Suprapubic skin (tissue), 4 donors: Measurements from ENCODE around the gene TMEM41A. TPM values are rescaled to one million over a fixed set of nuclear protein-coding genes. Genes with fewer than 3 reads are reported as not detected.
"Not testable (repeated sequence)": the region's sequence is repeated elsewhere in the genome, so short reads cannot be mapped to it uniquely, and the experiment has no call there.

Source experiments
- DNase-seq, 2 donors: peaks; one replicate each; pipeline ENCODE4 v3.0.0-alpha.2; 2019; ENCODE audit warnings: low spot score in 2 of 2
- H3K27ac ChIP-seq: fragments of 200-600 bp; sonication (generic); one replicate; pipeline ENCODE4 v1.5.1; 2019
- H3K27me3 ChIP-seq: fragments of 200-600 bp; sonication (generic); one replicate; pipeline ENCODE4 v1.5.1; 2019
- H3K36me3 ChIP-seq: fragments of 200-600 bp; sonication (generic); one replicate; pipeline ENCODE4 v1.5.1; 2019
- H3K4me1 ChIP-seq: fragments of 200-600 bp; sonication (generic); one replicate; pipeline ENCODE4 v1.5.1; 2019
- H3K4me3 ChIP-seq: fragments of 200-600 bp; sonication (generic); one replicate; pipeline ENCODE4 v1.5.1; 2019; ENCODE audit warnings: mild to moderate bottlenecking
- H3K9me3 ChIP-seq: fragments of 200-600 bp; sonication (generic); one replicate; pipeline ENCODE4 v1.5.1; 2019
- CTCF ChIP-seq, 2 donors: fragments of 200-600 bp in 1 of 2; fragments of 450-650 bp in 1 of 2; sonication (generic) in 1 of 2; IDR thresholded peaks; one replicate each; pipeline ENCODE4 v1.5.1; 2016 to 2019; ENCODE audit warnings: antibody characterized with exemption in 2 of 2, mild to moderate bottlenecking in 1 of 2, moderate library complexity in 1 of 2
- EP300 ChIP-seq: sonication (generic); formaldehyde crosslinking; IDR thresholded peaks from one replicate; pipeline ENCODE4 v1.6.1; 2017; ENCODE audit warnings: antibody characterized with exemption
- POLR2A ChIP-seq, 2 donors: fragments of 450-650 bp; IDR thresholded peaks; one replicate each; pipeline ENCODE4 v1.6.1; 2017; ENCODE audit warnings: antibody characterized with exemption in 2 of 2, mild to moderate bottlenecking in 2 of 2, moderate library complexity in 2 of 2
- POLR2AphosphoS5 ChIP-seq, 3 donors: sonication (generic); formaldehyde crosslinking; IDR thresholded peaks; one replicate each; pipeline ENCODE4 v1.6.1; 2017; ENCODE audit warnings: antibody characterized with exemption in 3 of 3
- WGBS: methylation state at CpG from one replicate; pipeline ENCODE4 v1.1.5; 2018; 5-methylcytosine and 5-hydroxymethylcytosine counted together
- total RNA-seq, 4 donors: library from RNA; depleted of rRNA; stranded (reverse); fragments of >200 nt; gene quantifications; one replicate each; pipeline ENCODE4 v1.1.0, GENCODE V29; 2016

The TMEM41A gene
- total RNA-seq, 4 donors from 2014 or later, result 36.4 to 42.8 (median 36.7) TPM

- Histone ChIP-seq H3K9me3 (no peaks in the 10 kb centered on the region), H3K27me3 (no peaks in the 10 kb centered on the region), H3K27ac (no peak overlapping the region), H3K4me3 (no peak overlapping the region), H3K4me1 (peaks cover 10% of the 10 kb centered on the region), H3K36me3 (peaks cover 78% of the 10 kb centered on the region)
- DNase-seq, result no peak
- 95% methylated on average over 5 of the region's 5 CpGs for WGBS
- TF ChIP-seq CTCF (IDR thresholded peaks at IDR 0.05) (no peak), POLR2A (IDR thresholded peaks at IDR 0.05) (no peak), POLR2AphosphoS5 (IDR thresholded peaks at IDR 0.05) (no peak), EP300 (no peak)
Observed at GRCh38 chr3:185488465-185488864, 10.4 kb downstream of the TMEM41A start.

- H3K36me3 ChIP-seq, result peaks cover 66% of the 10 kb centered on the region
- no peaks in the 10 kb centered on the region for H3K27me3 ChIP-seq
- no peak for DNase-seq
- H3K4me1 ChIP-seq, result peaks cover 10% of the 10 kb centered on the region
- H3K4me3 ChIP-seq, result no peak overlapping the region
- WGBS, result 87% methylated on average over 5 of the region's 5 CpGs
- H3K9me3 ChIP-seq, result no peaks in the 10 kb centered on the region
- no peak overlapping the region for H3K27ac ChIP-seq
- TF ChIP-seq POLR2AphosphoS5 (IDR thresholded peaks at IDR 0.05) (no peak), POLR2A (IDR thresholded peaks at IDR 0.05) (no peak), CTCF (IDR thresholded peaks at IDR 0.05) (no peak), EP300 (no peak)
Observed at GRCh38 chr3:185486394-185486793, 12.4 kb downstream of the TMEM41A start.

GRCh38 chr3:185484296-185484695, 14.5 kb downstream of the TMEM41A start:
- Histone ChIP-seq H3K4me3 (no peak overlapping the region), H3K27me3 (no peaks in the 10 kb centered on the region), H3K27ac (no peak overlapping the region), H3K9me3 (no peaks in the 10 kb centered on the region), H3K4me1 (peaks cover 2% of the 10 kb centered on the region), H3K36me3 (peaks cover 63% of the 10 kb centered on the region)
- no peak for TF ChIP-seq POLR2A (IDR thresholded peaks at IDR 0.05)
- TF ChIP-seq EP300, result no peak
- TF ChIP-seq CTCF (IDR thresholded peaks at IDR 0.05), result no peak
- TF ChIP-seq POLR2AphosphoS5 (IDR thresholded peaks at IDR 0.05), result no peak
- WGBS, result 91% methylated on average over 3 of the region's 3 CpGs
- DNase-seq, result no peak

- no peak overlapping the region for H3K4me3 ChIP-seq
- H3K9me3 ChIP-seq, result no peaks in the 10 kb centered on the region
- no peaks in the 10 kb centered on the region for H3K27me3 ChIP-seq
- H3K4me1 ChIP-seq, result no peaks in the 10 kb centered on the region
- TF ChIP-seq CTCF (IDR thresholded peaks at IDR 0.05), result no peak
- no peak for TF ChIP-seq POLR2A (IDR thresholded peaks at IDR 0.05)
- TF ChIP-seq EP300, result no peak
- TF ChIP-seq POLR2AphosphoS5 (IDR thresholded peaks at IDR 0.05), result no peak
- 98% methylated on average over 2 of the region's 2 CpGs for WGBS
- no peak overlapping the region for H3K27ac ChIP-seq
- peaks cover 42% of the 10 kb centered on the region for H3K36me3 ChIP-seq
- DNase-seq, result no peak
Observed at GRCh38 chr3:185479373-185479945, 19.4 kb downstream of the TMEM41A start.

- Histone ChIP-seq H3K27me3 (no peaks in the 10 kb centered on the region), H3K9me3 (no peaks in the 10 kb centered on the region), H3K4me3 (no peak overlapping the region), H3K4me1 (no peaks in the 10 kb centered on the region), H3K27ac (no peak overlapping the region), H3K36me3 (peaks cover 51% of the 10 kb centered on the region)
- no peak for DNase-seq
- TF ChIP-seq CTCF (IDR thresholded peaks at IDR 0.05), result no peak
- no peak for TF ChIP-seq POLR2AphosphoS5 (IDR thresholded peaks at IDR 0.05)
- no peak for TF ChIP-seq EP300
- no peak for TF ChIP-seq POLR2A (IDR thresholded peaks at IDR 0.05)
- WGBS, result 91% methylated on average over 3 of the region's 3 CpGs
Observed at GRCh38 chr3:185477316-185477715, 21.5 kb downstream of the TMEM41A start.

- not testable (repeated sequence) for H3K27ac ChIP-seq, H3K4me3 ChIP-seq, H3K27me3 ChIP-seq, H3K4me1 ChIP-seq, H3K9me3 ChIP-seq, DNase-seq
- 97% methylated on average over 6 of the region's 6 CpGs for WGBS
- H3K36me3 ChIP-seq, result peaks cover 30% of the 10 kb centered on the region
Observed at GRCh38 chr3:185474922-185475321, 23.9 kb downstream of the TMEM41A start.
